Peyer's patch (tissue), 4 donors: ENCODE results near the gene KIRREL3. TPM values are rescaled to one million over a fixed set of nuclear protein-coding genes. Genes with fewer than 3 reads are reported as not detected.

ENCODE experiments used
- DNase-seq, 3 donors: peaks; one replicate each; pipeline ENCODE4 v3.0.0-alpha.2; 2017 to 2019
- H3K27ac ChIP-seq, 4 donors: fragments of 200-600 bp; sonication (generic); one replicate each; pipeline ENCODE4 v1.5.1; 2016 to 2019
- H3K27me3 ChIP-seq, 2 donors: fragments of 200-600 bp; sonication (generic); one replicate each; pipeline ENCODE4 v1.5.1; 2019
- H3K36me3 ChIP-seq, 3 donors: fragments of 200-600 bp; sonication (generic); one replicate each; pipeline ENCODE4 v1.5.1; 2016 to 2019
- H3K4me1 ChIP-seq, 4 donors: fragments of 200-600 bp; sonication (generic); one replicate each; pipeline ENCODE4 v1.5.1; 2016 to 2019
- H3K4me3 ChIP-seq, 4 donors: fragments of 200-600 bp; sonication (generic); 1 replicate in 3 of 4; 2 replicates in 1 of 4; pipeline ENCODE4 v1.5.1; 2016 to 2019; ENCODE audit warnings: mild to moderate bottlenecking in 1 of 4
- H3K9me3 ChIP-seq, 4 donors: fragments of 200-600 bp; sonication (generic); one replicate each; pipeline ENCODE4 v1.5.1; 2016 to 2019; ENCODE audit warnings: mild to moderate bottlenecking in 1 of 4
- POLR2A ChIP-seq, 2 donors: fragments of 450-650 bp; IDR thresholded peaks; one replicate each; pipeline ENCODE4 v1.5.1; 2017; ENCODE audit warnings: antibody characterized with exemption in 2 of 2, mild to moderate bottlenecking in 2 of 2, moderate library complexity in 2 of 2
- total RNA-seq, 4 donors: library from RNA; depleted of rRNA; stranded (reverse); fragments of >200 nt; gene quantifications; one replicate each; pipeline ENCODE4 v1.1.0, GENCODE V29; 2016
- TF ChIP-seq, protein P1 (sequence below), 6 experiments: fragments of 450-650 bp in 4 of 6; fragments of 200-600 bp in 2 of 6; sonication (generic) in 1 of 6; IDR thresholded peaks; one replicate each; pipeline ENCODE4 v1.5.1; 2017 to 2019; ENCODE audit warnings: antibody characterized with exemption in 6 of 6, mild to moderate bottlenecking in 3 of 6, moderate library complexity in 1 of 6

Gene KIRREL3
- total RNA-seq, 4 donors from 2014 or later, result 0.83 TPM; not detected in 3

DNA sequence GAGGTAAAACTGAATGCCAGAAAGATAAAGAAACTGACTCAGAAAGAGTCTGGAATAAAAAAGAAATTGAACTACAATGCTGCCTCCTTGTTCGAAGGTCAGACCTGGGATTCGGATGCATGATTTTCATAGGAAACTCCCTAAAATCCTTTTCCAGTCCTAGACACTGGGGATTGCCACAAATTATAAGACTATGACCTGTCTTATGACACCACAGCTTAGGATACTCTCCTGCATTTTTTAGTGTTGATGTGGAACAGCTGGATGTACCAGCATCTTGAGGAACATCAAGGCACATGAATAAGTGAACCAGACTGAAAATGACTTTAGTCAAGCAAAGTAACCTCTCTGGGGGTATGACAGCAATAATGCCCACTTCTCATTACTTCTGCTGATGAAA lies 9.0 kb downstream of the KIRREL3 start:
- H3K9me3 ChIP-seq, result no peaks in the 10 kb centered on the region
- H3K36me3 ChIP-seq, result no peaks in the 10 kb centered on the region
- DNase-seq, result no peak
- no peak overlapping the region for H3K27ac ChIP-seq
- H3K4me1 ChIP-seq, result no peaks in the 10 kb centered on the region
- H3K4me3 ChIP-seq, result no peak overlapping the region
- H3K27me3 ChIP-seq, result no peaks in the 10 kb centered on the region
- TF ChIP-seq POLR2A (IDR thresholded peaks at IDR 0.05), result no peak
- TF ChIP-seq, protein P1, sequence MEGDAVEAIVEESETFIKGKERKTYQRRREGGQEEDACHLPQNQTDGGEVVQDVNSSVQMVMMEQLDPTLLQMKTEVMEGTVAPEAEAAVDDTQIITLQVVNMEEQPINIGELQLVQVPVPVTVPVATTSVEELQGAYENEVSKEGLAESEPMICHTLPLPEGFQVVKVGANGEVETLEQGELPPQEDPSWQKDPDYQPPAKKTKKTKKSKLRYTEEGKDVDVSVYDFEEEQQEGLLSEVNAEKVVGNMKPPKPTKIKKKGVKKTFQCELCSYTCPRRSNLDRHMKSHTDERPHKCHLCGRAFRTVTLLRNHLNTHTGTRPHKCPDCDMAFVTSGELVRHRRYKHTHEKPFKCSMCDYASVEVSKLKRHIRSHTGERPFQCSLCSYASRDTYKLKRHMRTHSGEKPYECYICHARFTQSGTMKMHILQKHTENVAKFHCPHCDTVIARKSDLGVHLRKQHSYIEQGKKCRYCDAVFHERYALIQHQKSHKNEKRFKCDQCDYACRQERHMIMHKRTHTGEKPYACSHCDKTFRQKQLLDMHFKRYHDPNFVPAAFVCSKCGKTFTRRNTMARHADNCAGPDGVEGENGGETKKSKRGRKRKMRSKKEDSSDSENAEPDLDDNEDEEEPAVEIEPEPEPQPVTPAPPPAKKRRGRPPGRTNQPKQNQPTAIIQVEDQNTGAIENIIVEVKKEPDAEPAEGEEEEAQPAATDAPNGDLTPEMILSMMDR (IDR thresholded peaks at IDR 0.05), result no peak

- Histone ChIP-seq H3K36me3 (no peaks in the 10 kb centered on the region), H3K9me3 (no peaks in the 10 kb centered on the region), H3K27ac (no peak overlapping the region), H3K4me3 (no peak overlapping the region), H3K4me1 (no peaks in the 10 kb centered on the region), H3K27me3 (no peaks in the 10 kb centered on the region)
- no peak for TF ChIP-seq POLR2A (IDR thresholded peaks at IDR 0.05)
- TF ChIP-seq, protein P1 (IDR thresholded peaks at IDR 0.05), result no peak
- DNase-seq, result no peak
These were observed 9.7 kb downstream of the KIRREL3 start for GRCh38 chr11:126990716-126991480.

DNA sequence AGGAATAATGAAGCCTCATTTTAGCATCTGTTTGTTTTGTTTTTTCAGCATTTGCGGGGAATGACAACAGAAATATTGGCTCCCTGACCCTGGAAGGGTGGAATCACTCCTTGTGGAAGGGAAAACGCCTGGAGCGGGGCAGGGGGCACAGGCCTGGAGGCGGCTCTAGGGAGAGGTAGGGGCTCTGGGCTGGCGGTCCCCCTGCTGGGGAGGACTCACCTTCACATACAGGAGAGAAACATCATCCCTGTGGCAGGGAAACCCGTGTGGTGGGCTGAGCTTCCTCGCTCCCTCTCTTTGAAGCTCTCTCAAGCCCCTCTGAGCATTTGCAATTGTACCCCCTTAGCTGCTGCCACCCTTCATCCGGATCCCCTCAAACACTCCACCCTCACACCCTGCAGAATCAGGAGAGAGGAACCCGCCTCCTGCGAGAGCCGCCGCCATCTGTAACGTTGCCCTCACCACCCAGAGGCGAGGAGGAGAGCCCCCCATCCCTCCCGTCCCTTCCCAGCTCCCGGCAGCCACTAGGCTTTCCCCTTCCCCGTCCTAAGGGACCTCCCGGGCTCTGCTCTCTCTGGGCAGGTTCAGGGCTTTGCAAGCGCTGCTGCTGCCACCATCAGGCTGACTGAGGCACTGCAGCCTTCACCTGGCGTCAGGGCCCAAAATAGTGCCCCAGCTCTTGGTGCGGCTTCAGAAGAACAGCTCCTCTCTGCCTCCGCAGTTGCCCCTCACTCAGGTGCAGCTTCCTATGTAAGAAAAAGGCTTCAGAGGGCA lies 10.4 kb downstream of the KIRREL3 start:
- DNase-seq, result peak; percentile 19 to 83 (median 78)

DNA sequence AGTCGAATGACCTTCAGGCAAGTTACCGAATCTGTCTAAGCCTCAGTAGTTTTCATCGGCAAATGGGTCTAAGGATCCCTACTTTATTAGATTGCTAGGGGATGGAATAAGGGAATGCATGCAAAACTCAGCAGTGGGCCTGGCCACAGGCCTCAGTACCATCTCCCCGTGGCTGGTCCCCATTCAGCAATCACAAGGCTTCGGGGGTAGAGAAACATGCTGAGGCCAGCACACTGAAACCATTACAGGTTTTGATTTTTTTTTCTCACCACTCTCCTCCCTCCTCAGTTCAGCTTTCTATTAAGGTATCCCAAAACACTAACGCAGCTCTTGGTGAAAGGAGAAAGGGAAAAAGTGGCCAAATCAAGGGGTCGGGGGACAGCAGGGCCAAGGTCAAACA lies 11.9 kb downstream of the KIRREL3 start:
- no peak overlapping the region for H3K27ac ChIP-seq
- no peak for TF ChIP-seq POLR2A (IDR thresholded peaks at IDR 0.05)
- TF ChIP-seq, protein P1 (IDR thresholded peaks at IDR 0.05), result no peak
- no peaks in the 10 kb centered on the region for H3K36me3 ChIP-seq
- no peaks in the 10 kb centered on the region for H3K4me1 ChIP-seq
- no peak for DNase-seq
- no peaks in the 10 kb centered on the region for H3K9me3 ChIP-seq
- no peaks in the 10 kb centered on the region for H3K27me3 ChIP-seq
- no peak overlapping the region for H3K4me3 ChIP-seq

More for the DNA sequence above, 10.4 kb downstream of the KIRREL3 start:
- no peaks in the 10 kb centered on the region for H3K27me3 ChIP-seq
- H3K4me3 ChIP-seq, result no peak overlapping the region
- TF ChIP-seq, protein P1 (IDR thresholded peaks at IDR 0.05), result peak; percentile 30 to 85 (median 77)
- no peak for TF ChIP-seq POLR2A (IDR thresholded peaks at IDR 0.05)
- no peaks in the 10 kb centered on the region for H3K4me1 ChIP-seq
- no peaks in the 10 kb centered on the region for H3K9me3 ChIP-seq
- no peak overlapping the region for H3K27ac ChIP-seq
- H3K36me3 ChIP-seq, result no peaks in the 10 kb centered on the region

DNA sequence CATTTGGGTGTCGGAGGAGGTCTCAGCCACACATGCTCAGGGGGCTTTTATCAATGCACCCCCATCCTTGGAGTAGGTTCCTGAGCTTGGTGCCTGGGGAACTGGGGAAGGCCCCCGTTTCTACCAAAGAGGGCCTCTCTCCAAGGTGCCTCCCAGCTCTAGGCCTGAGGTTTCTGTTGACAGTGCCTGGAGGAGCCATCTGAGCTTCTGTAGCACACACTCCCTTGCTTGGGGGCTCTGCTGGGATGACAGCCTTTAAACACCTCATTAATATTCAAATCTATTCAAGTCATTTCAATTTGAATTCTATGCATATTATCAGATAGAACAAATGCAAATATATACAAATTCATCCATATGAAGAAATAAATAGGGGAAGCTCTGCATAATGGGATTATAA lies 18.9 kb downstream of the KIRREL3 start:
- DNase-seq, result no peak
- H3K27ac ChIP-seq, result no peak overlapping the region
- no peak overlapping the region for H3K4me3 ChIP-seq
- H3K4me1 ChIP-seq, result no peaks in the 10 kb centered on the region
- H3K36me3 ChIP-seq, result no peaks in the 10 kb centered on the region
- H3K27me3 ChIP-seq, result no peaks in the 10 kb centered on the region
- H3K9me3 ChIP-seq, result no peaks in the 10 kb centered on the region
- TF ChIP-seq, protein P1 (IDR thresholded peaks at IDR 0.05), result no peak
- no peak for TF ChIP-seq POLR2A (IDR thresholded peaks at IDR 0.05)
